Activated CD8-positive, alpha-beta T cell treated with anti-CD3 and anti-CD28 coated beads for 36 hours (primary cell): ENCODE results near the gene NOC2L. TPM values are rescaled to one million over a fixed set of nuclear protein-coding genes. Genes with fewer than 3 reads are reported as not detected.
"Not testable (repeated sequence)": the region's sequence is repeated elsewhere in the genome, so short reads cannot be mapped to it uniquely, and the experiment has no call there.

Experiments used
- ATAC-seq: fragments of 200-7000 bp; cut with Tn5 transposase; one replicate; pipeline ENCODE4 v1.10.0; 2021; ENCODE audit warnings: mild to moderate bottlenecking, moderate library complexity
- CTCF ChIA-PET: fragments of 350-600 bp; sonication (Branson Sonifier 250); formaldehyde crosslinking; loops from one replicate; lab custom pipeline; 2021; ENCODE audit warnings: antibody characterized with exemption; lab: Charles Lee
- POLR2A ChIA-PET: fragments of 350-600 bp; sonication (Branson Sonifier 250); formaldehyde crosslinking; loops from one replicate; lab custom pipeline; 2021; ENCODE audit warnings: antibody characterized with exemption; lab: Charles Lee
- DNase-seq: peaks from one replicate; pipeline ENCODE4 v3.0.0-alpha.2; 2020
- H3K27ac Mint-ChIP-seq: one replicate; pipeline ENCODE4 v1.8.0; 2021; ENCODE audit warnings: mild to moderate bottlenecking, mixed read lengths
- H3K27me3 Mint-ChIP-seq: one replicate; pipeline ENCODE4 v1.8.0; 2021; ENCODE audit warnings: mixed read lengths
- H3K36me3 Mint-ChIP-seq: one replicate; pipeline ENCODE4 v1.8.0; 2021; ENCODE audit warnings: low read depth, mixed read lengths
- H3K4me1 Mint-ChIP-seq: one replicate; pipeline ENCODE4 v1.8.0; 2021; ENCODE audit warnings: low read depth, mixed read lengths
- H3K4me3 Mint-ChIP-seq: one replicate; pipeline ENCODE4 v1.8.0; 2021; ENCODE audit warnings: mild to moderate bottlenecking, moderate library complexity, mixed read lengths
- H3K9me3 Mint-ChIP-seq: one replicate; pipeline ENCODE4 v1.8.0; 2021; ENCODE audit warnings: mixed read lengths
- CTCF ChIP-seq: fragments of 200-600 bp; IDR thresholded peaks from one replicate; pipeline ENCODE4 v1.8.0; 2022; ENCODE audit warnings: antibody characterized with exemption, mild to moderate bottlenecking
- intact Hi-C: fragments of 100-400 bp; cut with micrococcal nuclease; formaldehyde crosslinking; loops from one replicate; pipeline ENCODE4 v1.10.0; 2022
- total RNA-seq, 2 experiments: library from RNA; stranded (reverse); gene quantifications; one replicate each; pipeline ENCODE4 v1.2.3, GENCODE V29; 2021

Gene NOC2L
- total RNA-seq, 2 experiments from 2014 or later, result 138 to 139 TPM

DNA sequence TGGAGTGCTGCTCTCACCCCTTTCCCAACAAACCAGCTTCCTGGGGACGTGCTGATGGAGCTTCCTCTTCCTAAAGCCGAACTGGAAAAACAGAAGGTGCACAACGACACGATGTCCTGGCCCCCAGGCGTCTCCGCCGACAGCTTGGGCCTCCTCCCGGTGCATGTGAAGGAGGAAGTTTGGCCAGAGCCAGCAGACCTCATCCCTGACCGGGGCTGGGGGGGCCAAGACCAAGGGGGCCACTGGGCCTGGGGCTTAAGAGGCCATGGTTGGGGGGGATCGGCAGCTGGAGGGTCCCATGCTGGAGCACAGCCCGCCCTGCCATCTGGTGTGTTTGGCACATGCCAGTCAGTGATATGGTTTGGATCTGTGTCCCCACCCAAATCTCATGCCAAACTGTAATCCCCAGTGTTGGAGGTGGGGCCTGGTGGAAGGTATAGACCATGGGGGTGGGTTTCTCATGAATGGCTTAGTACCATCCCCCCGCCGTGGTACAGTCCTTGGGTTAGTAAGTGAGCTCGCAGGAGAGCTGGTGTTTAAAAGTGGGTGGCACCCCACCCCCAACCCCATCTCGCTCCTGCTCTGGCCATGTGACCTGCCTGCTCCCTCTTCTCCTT is 34.4 kb upstream of the NOC2L start:
- Mint-ChIP-seq H3K4me3 (no peak overlapping the region), H3K9me3 (peaks cover 4% of the 10 kb centered on the region), H3K27ac (no peak overlapping the region), H3K4me1 (peaks cover 22% of the 10 kb centered on the region), H3K36me3 (no peaks in the 10 kb centered on the region), H3K27me3 (peaks cover 39% of the 10 kb centered on the region)
- CTCF ChIA-PET, result interaction anchor here (1.0 to 4.2 kb wide), 7 partner anchors 9 to 129 kb away, joined by 3 to 37 read pairs (median 4); partner anchors contain the start of gene ISG15
- POLR2A ChIA-PET, result interaction anchor here (2.1 kb wide), 1 partner anchor 34 kb away, joined by 6 read pairs; the partner anchor contains the start of gene NOC2L
- intact Hi-C loops, result no loop called here
- DNase-seq (no peak), ATAC-seq (no peak)
- TF ChIP-seq CTCF, result no peak

DNA sequence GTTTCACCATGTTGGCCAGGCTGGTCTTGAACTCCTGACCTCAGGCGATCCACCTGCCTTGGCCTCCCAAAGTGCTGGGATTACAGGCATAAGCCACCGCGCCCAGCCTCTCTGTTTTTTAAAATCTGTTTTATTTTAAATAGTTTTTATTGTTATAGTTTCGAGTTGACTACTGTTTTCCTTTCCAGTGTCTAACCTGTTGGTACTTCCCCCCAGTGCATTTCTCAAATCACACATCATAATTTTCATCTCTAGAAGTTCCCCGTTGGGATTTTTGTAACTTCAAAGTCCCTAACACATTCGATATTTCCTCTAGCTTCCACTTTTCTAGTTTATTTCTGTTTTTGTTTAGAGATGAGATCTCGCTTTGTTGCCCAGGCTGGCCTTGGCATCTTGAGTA is 33.3 kb upstream of the NOC2L start:
- CTCF ChIA-PET, result interaction anchor here (1.0 to 4.2 kb wide), 5 partner anchors 9 to 71 kb away, joined by 3 to 37 read pairs (median 7); partner anchors contain the start of gene ISG15
- Mint-ChIP-seq H3K27me3 (peaks cover 36% of the 10 kb centered on the region), H3K4me1 (peaks cover 22% of the 10 kb centered on the region), H3K9me3 (peaks cover 4% of the 10 kb centered on the region), H3K36me3 (no peaks in the 10 kb centered on the region), H3K4me3 (no peak overlapping the region), H3K27ac (peak overlapping the region; percentile 42)
- ATAC-seq (peak; percentile 48), DNase-seq (no peak)
- POLR2A ChIA-PET, result interaction anchor here (0.9 to 2.1 kb wide), 3 partner anchors 12 to 72 kb away, joined by 3 to 6 read pairs (median 4); partner anchors contain the start of gene NOC2L
- intact Hi-C loops, result no loop called here
- TF ChIP-seq CTCF, result no peak

DNA sequence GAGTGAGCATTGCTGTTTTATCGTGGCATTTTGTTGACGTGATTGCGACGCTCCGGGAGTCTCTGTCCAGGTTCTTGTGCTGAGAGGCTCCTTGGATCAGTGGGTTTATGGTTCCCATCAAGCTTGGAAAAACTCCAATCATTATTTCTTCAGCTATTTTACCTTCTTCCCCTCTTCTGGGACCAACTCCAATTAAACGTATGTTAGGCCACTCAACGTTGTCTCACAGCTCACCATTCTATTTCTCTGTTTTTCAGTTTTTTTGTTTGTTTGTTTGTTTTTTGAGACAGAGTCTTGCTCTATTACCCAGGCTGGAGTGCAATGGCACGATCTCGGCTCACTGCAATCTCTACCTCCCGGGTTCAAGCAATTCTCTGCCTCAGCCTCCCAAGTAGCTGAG is 32.8 kb upstream of the NOC2L start:
- Mint-ChIP-seq H3K4me1 (peaks cover 20% of the 10 kb centered on the region), H3K9me3 (peaks cover 4% of the 10 kb centered on the region), H3K27me3 (peaks cover 31% of the 10 kb centered on the region), H3K36me3 (no peaks in the 10 kb centered on the region), H3K4me3 (no peak overlapping the region), H3K27ac (peak overlapping the region; percentile 42)
- POLR2A ChIA-PET, result interaction anchor here (0.9 to 2.1 kb wide), 3 partner anchors 11 to 73 kb away, joined by 3 to 6 read pairs (median 4); partner anchors contain the start of gene NOC2L
- TF ChIP-seq CTCF, result no peak
- CTCF ChIA-PET, result interaction anchor here (3.9 to 4.2 kb wide), 2 partner anchors 8 to 11 kb away, joined by 29 to 37 read pairs; no protein-coding TSS in a partner anchor
- ATAC-seq, result no peak
- no peak for DNase-seq
- intact Hi-C loops, result no loop called here

- ATAC-seq, H3K9me3 Mint-ChIP-seq, H3K36me3 Mint-ChIP-seq, H3K4me3 Mint-ChIP-seq, POLR2A ChIA-PET, H3K27ac Mint-ChIP-seq, intact Hi-C loops, DNase-seq: not testable (repeated sequence)
- CTCF ChIA-PET, result interaction anchor here (3.9 to 4.2 kb wide), 2 partner anchors 8 to 12 kb away, joined by 29 to 37 read pairs; no protein-coding TSS in a partner anchor
- Mint-ChIP-seq H3K27me3 (peaks cover 33% of the 10 kb centered on the region), H3K4me1 (peaks cover 20% of the 10 kb centered on the region)
Observed at GRCh38 chr1:991275-991674, 32.2 kb upstream of the NOC2L start.

DNA sequence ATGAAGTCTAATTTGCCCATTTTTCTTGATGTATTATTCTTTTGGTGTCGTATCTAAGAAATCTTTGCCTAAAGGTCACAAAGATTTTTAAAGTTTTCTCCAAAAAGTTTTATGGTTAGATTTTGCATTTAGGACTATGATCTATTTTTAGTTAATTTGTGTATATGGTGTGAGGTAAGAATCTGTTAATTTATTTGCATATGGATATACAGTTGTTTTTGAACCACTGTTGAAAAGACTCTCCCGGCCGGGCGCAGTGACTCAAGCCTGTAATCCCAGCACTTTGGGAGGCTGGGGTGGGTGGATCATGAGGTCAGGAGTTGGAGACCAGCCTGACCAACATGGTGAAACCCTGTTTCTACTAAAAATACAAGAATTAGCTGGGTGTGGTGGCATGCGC is 29.0 kb upstream of the NOC2L start:
- POLR2A ChIA-PET, H3K9me3 Mint-ChIP-seq, H3K27ac Mint-ChIP-seq, intact Hi-C loops, H3K4me3 Mint-ChIP-seq, H3K36me3 Mint-ChIP-seq, DNase-seq, ATAC-seq: not testable (repeated sequence)
- Mint-ChIP-seq H3K27me3 (peaks cover 41% of the 10 kb centered on the region), H3K4me1 (peaks cover 13% of the 10 kb centered on the region)
- CTCF ChIA-PET, result interaction anchor here (3.1 kb wide), 1 partner anchor 14 kb away, joined by 22 read pairs; no protein-coding TSS in a partner anchor

- Mint-ChIP-seq H3K4me1 (no peaks in the 10 kb centered on the region), H3K27me3 (peaks cover 33% of the 10 kb centered on the region), H3K27ac (no peak overlapping the region), H3K9me3 (no peaks in the 10 kb centered on the region), H3K36me3 (no peaks in the 10 kb centered on the region), H3K4me3 (no peak overlapping the region)
- ATAC-seq (no peak), DNase-seq (no peak)
- TF ChIP-seq CTCF, result no peak
- ChIA-PET POLR2A (interaction anchor here (1.5 kb wide), 1 partner anchor 12 kb away, joined by 3 read pairs; no protein-coding TSS in a partner anchor), CTCF (interaction anchor here (0.9 to 4.6 kb wide), 12 partner anchors 8 to 306 kb away, joined by 3 to 37 read pairs (median 8); partner anchors contain the start of gene PLEKHN1)
- intact Hi-C loops, result no loop called here
Observed at GRCh38 chr1:985126-985525, 26.1 kb upstream of the NOC2L start.
